ENCODE results near the gene SMYD2.
A peak's percentile ranks its signal among the peaks of the same experiment; 100 is the strongest.

Gene SMYD2

DNA sequence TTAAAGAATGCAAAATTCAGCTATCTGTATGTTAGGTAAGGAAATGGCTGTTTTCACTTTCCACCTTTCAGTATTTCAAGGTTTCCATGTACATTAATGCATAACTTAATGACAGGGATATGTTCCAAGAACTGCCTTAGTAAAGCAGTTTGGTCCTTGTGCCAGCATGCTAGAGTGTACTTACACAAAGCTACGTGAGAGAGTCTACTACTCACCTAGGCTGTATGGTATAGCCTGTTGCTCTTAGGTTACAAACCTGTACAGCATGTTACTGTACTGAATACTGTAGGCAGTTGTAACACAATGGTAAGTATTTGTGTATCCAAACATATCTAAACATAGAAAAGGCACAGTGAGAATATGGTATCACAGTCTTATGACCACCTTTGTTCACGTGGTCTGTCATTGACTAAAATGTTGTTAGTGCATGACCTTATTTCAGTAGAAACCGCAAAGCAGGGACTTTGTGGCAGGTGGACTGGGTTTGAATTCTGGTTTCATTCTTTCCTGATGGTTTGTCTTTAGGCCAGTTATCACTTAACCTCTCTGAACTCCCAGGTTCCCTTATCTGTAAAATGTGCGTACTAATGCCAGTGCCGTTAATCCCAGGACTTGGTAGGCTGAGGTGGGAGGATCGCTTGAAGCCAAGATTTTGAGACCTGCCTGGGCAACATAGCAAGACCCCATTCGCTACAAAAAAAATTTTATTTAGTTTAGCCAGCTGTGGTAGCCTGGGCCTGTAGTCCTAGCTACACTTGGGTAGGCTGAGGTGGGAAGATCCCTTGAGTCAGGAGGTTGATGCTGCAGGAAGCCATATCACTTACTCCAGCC, 4.9 kb downstream of the SMYD2 start:
- Mint-ChIP-seq H3K27ac (no peak overlapping the region), H3K4me1 (peaks cover 32% of the 10 kb centered on the region), H3K9me3 (no peaks in the 10 kb centered on the region), H3K4me3 (no peak overlapping the region), H3K36me3 (ENCODE audit: low read depth) (peaks cover 5% of the 10 kb centered on the region), H3K27me3 (ENCODE audit: low read depth) (no peaks in the 10 kb centered on the region)
- TF ChIP-seq, protein P1, sequence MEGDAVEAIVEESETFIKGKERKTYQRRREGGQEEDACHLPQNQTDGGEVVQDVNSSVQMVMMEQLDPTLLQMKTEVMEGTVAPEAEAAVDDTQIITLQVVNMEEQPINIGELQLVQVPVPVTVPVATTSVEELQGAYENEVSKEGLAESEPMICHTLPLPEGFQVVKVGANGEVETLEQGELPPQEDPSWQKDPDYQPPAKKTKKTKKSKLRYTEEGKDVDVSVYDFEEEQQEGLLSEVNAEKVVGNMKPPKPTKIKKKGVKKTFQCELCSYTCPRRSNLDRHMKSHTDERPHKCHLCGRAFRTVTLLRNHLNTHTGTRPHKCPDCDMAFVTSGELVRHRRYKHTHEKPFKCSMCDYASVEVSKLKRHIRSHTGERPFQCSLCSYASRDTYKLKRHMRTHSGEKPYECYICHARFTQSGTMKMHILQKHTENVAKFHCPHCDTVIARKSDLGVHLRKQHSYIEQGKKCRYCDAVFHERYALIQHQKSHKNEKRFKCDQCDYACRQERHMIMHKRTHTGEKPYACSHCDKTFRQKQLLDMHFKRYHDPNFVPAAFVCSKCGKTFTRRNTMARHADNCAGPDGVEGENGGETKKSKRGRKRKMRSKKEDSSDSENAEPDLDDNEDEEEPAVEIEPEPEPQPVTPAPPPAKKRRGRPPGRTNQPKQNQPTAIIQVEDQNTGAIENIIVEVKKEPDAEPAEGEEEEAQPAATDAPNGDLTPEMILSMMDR (IDR thresholded peaks at IDR 0.05; ENCODE audit: unreplicated experiment in 3 of 3) = no peak

GRCh38 chr1:214287884-214288283, 6.9 kb downstream of the SMYD2 start:
- Mint-ChIP-seq H3K4me3 (no peak overlapping the region), H3K9me3 (no peaks in the 10 kb centered on the region), H3K27me3 (ENCODE audit: low read depth) (no peaks in the 10 kb centered on the region), H3K36me3 (ENCODE audit: low read depth) (peaks cover 9% of the 10 kb centered on the region), H3K4me1 (peaks cover 27% of the 10 kb centered on the region), H3K27ac (no peak overlapping the region)
- TF ChIP-seq, protein P1 (IDR thresholded peaks at IDR 0.05; ENCODE audit: unreplicated experiment in 3 of 3) = no peak

GRCh38 chr1:214289574-214290272, 8.8 kb downstream of the SMYD2 start:
- Mint-ChIP-seq H3K27me3 (ENCODE audit: low read depth) (no peaks in the 10 kb centered on the region), H3K4me1 (peaks cover 23% of the 10 kb centered on the region), H3K9me3 (no peaks in the 10 kb centered on the region), H3K4me3 (no peak overlapping the region), H3K27ac (peak overlapping the region in 1 of 3 experiments; percentile 14), H3K36me3 (ENCODE audit: low read depth) (peaks cover 9% of the 10 kb centered on the region)
- TF ChIP-seq, protein P1 (IDR thresholded peaks at IDR 0.05; ENCODE audit: unreplicated experiment in 3 of 3) = no peak

GRCh38 chr1:214290424-214291037, 9.6 kb downstream of the SMYD2 start:
- H3K4me1 Mint-ChIP-seq = peaks cover 24% of the 10 kb centered on the region
- H3K4me3 Mint-ChIP-seq = no peak overlapping the region
- H3K36me3 Mint-ChIP-seq (ENCODE audit: low read depth) = peaks cover 9% of the 10 kb centered on the region
- TF ChIP-seq, protein P1 (IDR thresholded peaks at IDR 0.05; ENCODE audit: unreplicated experiment in 3 of 3) = no peak
- H3K9me3 Mint-ChIP-seq = no peaks in the 10 kb centered on the region
- H3K27ac Mint-ChIP-seq = peak overlapping the region in 1 of 3 experiments; percentile 14
- H3K27me3 Mint-ChIP-seq (ENCODE audit: low read depth) = no peaks in the 10 kb centered on the region

DNA sequence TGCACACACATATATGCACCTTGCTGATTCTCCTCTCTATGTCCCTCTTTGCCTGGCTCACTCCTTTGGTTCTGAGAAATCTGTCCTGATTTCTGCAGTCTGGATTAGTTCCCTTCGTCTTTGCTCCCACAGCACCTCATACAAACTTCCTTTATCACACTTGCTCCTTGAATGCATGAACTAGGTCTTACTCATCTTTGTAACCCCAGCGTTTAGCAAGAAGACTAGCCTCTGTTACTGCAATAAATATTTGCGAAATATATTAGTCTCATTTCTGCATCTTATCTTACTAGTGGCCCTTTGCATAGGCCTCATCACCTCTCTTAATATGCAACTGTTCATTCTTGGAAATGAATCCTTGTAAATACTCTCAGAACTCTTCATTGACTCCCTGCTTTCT, 11.4 kb downstream of the SMYD2 start:
- H3K4me3 Mint-ChIP-seq = no peak overlapping the region
- TF ChIP-seq, protein P1 (IDR thresholded peaks at IDR 0.05; ENCODE audit: unreplicated experiment in 3 of 3) = no peak
- H3K9me3 Mint-ChIP-seq = no peaks in the 10 kb centered on the region
- H3K27me3 Mint-ChIP-seq (ENCODE audit: low read depth) = no peaks in the 10 kb centered on the region
- peaks cover 9% of the 10 kb centered on the region for H3K36me3 Mint-ChIP-seq (ENCODE audit: low read depth)
- H3K27ac Mint-ChIP-seq = no peak overlapping the region
- H3K4me1 Mint-ChIP-seq = peaks cover 42% of the 10 kb centered on the region
